Lung (tissue), 12 donors: ENCODE results near the gene STRIP2. TPM values are rescaled to one million over a fixed set of nuclear protein-coding genes. Genes with fewer than 3 reads are reported as not detected.
"Not testable (repeated sequence)": the region's sequence is repeated elsewhere in the genome, so short reads cannot be mapped to it uniquely, and the experiment has no call there.

Experiments used
- ATAC-seq: fragments of 200-7000 bp; cut with Tn5 transposase; one replicate; pipeline ENCODE4 v1.9.1; 2020; ENCODE audit warnings: moderate number of reproducible peaks; ENCODE audit not compliant: insufficient read depth, low FRiP score
- DNase-seq, 3 donors: peaks; one replicate each; pipeline ENCODE4 v3.0.0-alpha.2; 2013 to 2017
- H3K27ac ChIP-seq, 2 donors: one replicate each; pipeline ENCODE4 v1.5.1; 2013; ENCODE audit warnings: mild to moderate bottlenecking in 2 of 2, moderate library complexity in 2 of 2, control low read depth in 1 of 2, inconsistent platforms in 1 of 2, low read depth in 1 of 2, low read length in 1 of 2
- H3K27me3 ChIP-seq, 3 donors: one replicate each; pipeline ENCODE4 v1.5.1; 2013; ENCODE audit warnings: low read length in 2 of 3; ENCODE audit not compliant: control insufficient read depth in 3 of 3, insufficient read depth in 3 of 3
- H3K36me3 ChIP-seq, 4 donors: one replicate each; pipeline ENCODE4 v1.5.1; 2013; ENCODE audit warnings: low read length in 4 of 4, mild to moderate bottlenecking in 1 of 4, moderate library complexity in 1 of 4; ENCODE audit not compliant: control insufficient read depth in 4 of 4, insufficient read depth in 4 of 4
- H3K4me1 ChIP-seq, 5 donors: one replicate each; pipeline ENCODE4 v1.5.1; 2013; ENCODE audit warnings: low read length in 5 of 5, mild to moderate bottlenecking in 2 of 5, moderate library complexity in 1 of 5; ENCODE audit not compliant: control insufficient read depth in 5 of 5, insufficient read depth in 5 of 5
- H3K4me3 ChIP-seq: one replicate; pipeline ENCODE4 v1.5.1; 2013; ENCODE audit warnings: mild to moderate bottlenecking, control low read depth, moderate library complexity
- H3K9ac ChIP-seq, 2 donors: one replicate each; pipeline ENCODE4 v1.5.1; 2013; ENCODE audit warnings: low read length in 2 of 2, control low read depth in 1 of 2; ENCODE audit not compliant: insufficient read depth in 1 of 2
- H3K9me3 ChIP-seq, 4 donors: one replicate each; pipeline ENCODE4 v1.5.1; 2013; ENCODE audit warnings: low read length in 3 of 4, mild to moderate bottlenecking in 1 of 4, moderate library complexity in 1 of 4; ENCODE audit not compliant: control insufficient read depth in 4 of 4, insufficient read depth in 3 of 4
- WGBS, 2 donors: extraction: QIAGEN DNeasy Blood & Tissue Kit; methylation state at CpG; one replicate each; pipeline ENCODE4 v1.1.7; 2013; 5-methylcytosine and 5-hydroxymethylcytosine counted together
- polyA plus RNA-seq, 2 donors: library from polyadenylated mRNA; stranded (reverse); fragments of 200-250 nt; gene quantifications; one replicate each; pipeline ENCODE4 v1.2.1, GENCODE V29; 2013
- total RNA-seq, 2 donors: library from RNA; depleted of rRNA in 1 of 2; stranded (reverse); fragments of >200 nt in 1 of 2; gene quantifications; one replicate each; pipeline ENCODE4 v1.2.1, GENCODE V29; 2014 to 2021
- TF ChIP-seq, protein P1 (sequence below): IDR thresholded peaks from 2 replicates; pipeline ENCODE4 v1.5.1; 2012; ENCODE audit warnings: mild to moderate bottlenecking; ENCODE audit errors: control extremely low read depth, extremely low read depth
- donor health status: control.
- donor health status: control.
- donor health status: Bipolar disorder and iron deficiency.
- donor health status: healthy.
- donor health status: DM: yes; HTN: yes; CAD: no.

Gene STRIP2
- total and polyA plus RNA-seq, 4 donors = 1.1 to 2.1 (median 1.7) TPM

DNA sequence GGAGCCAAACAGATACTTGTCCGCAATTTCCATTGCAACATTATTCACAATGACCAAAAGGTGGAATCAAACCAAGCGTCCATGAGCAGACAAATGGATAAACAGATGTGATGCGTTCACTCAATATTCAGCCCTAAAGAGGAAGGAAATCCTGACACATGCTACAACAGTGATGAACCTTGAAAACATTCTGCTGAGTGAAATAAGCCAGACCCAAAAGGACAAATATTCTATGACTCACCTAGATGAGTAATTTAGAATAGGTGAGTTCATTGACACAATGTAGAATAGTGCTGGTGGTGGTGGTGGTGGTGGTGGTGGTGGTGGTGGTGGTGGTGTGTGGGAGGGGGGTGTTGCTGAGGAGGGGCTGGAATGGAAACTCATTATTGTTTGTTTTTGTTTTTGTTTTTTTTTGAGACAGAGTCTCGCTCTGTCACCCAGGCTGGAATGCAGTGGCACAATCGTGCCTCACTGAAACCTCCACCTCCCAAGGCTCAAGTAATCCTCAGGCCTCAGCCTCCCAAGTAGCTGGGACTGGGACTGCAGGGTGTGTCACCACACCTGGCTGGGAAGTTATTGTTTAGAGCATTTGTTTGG, 96.7 kb downstream of the STRIP2 start:
- 55 to 76% methylated on average over 5 of the region's 5 CpGs for WGBS, 2 donors
- Histone ChIP-seq H3K9ac (no peak overlapping the region), H3K4me1 (no peaks in the 10 kb centered on the region), H3K27ac (no peak overlapping the region), H3K27me3 (no peaks in the 10 kb centered on the region), H3K9me3 (no peaks in the 10 kb centered on the region), H3K36me3 (no peaks in the 10 kb centered on the region), H3K4me3 (no peak overlapping the region)
- TF ChIP-seq, protein P1, sequence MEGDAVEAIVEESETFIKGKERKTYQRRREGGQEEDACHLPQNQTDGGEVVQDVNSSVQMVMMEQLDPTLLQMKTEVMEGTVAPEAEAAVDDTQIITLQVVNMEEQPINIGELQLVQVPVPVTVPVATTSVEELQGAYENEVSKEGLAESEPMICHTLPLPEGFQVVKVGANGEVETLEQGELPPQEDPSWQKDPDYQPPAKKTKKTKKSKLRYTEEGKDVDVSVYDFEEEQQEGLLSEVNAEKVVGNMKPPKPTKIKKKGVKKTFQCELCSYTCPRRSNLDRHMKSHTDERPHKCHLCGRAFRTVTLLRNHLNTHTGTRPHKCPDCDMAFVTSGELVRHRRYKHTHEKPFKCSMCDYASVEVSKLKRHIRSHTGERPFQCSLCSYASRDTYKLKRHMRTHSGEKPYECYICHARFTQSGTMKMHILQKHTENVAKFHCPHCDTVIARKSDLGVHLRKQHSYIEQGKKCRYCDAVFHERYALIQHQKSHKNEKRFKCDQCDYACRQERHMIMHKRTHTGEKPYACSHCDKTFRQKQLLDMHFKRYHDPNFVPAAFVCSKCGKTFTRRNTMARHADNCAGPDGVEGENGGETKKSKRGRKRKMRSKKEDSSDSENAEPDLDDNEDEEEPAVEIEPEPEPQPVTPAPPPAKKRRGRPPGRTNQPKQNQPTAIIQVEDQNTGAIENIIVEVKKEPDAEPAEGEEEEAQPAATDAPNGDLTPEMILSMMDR = no peak
- no peak for ATAC-seq
- DNase-seq = no peak

DNA sequence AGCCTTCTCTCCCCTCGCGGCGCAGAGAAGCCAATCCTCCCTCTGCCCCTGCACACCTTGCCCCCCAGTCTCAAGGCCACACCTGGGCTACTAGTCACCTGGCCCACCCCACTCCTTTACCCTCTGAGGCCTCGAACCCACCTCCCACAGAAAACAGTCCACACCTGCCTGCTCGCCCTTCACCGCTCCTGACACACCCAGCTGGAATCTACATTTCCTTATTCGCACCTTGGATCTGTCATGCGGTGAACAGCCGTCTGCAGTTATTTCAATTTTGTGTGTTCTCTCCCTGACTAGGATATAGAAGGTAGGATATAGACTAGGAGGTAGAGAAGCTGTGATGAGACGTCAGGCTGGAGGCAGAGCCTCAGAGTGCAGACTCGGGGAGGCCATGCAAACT, 97.5 kb downstream of the STRIP2 start:
- Histone ChIP-seq H3K9me3 (no peaks in the 10 kb centered on the region), H3K27me3 (no peaks in the 10 kb centered on the region), H3K9ac (no peak overlapping the region), H3K27ac (no peak overlapping the region), H3K4me1 (no peaks in the 10 kb centered on the region), H3K4me3 (no peak overlapping the region), H3K36me3 (no peaks in the 10 kb centered on the region)
- DNase-seq (no peak), ATAC-seq (no peak)
- TF ChIP-seq, protein P1 = no peak
- 87 to 90% methylated on average over 11 of the region's 11 CpGs for WGBS, 2 donors

DNA sequence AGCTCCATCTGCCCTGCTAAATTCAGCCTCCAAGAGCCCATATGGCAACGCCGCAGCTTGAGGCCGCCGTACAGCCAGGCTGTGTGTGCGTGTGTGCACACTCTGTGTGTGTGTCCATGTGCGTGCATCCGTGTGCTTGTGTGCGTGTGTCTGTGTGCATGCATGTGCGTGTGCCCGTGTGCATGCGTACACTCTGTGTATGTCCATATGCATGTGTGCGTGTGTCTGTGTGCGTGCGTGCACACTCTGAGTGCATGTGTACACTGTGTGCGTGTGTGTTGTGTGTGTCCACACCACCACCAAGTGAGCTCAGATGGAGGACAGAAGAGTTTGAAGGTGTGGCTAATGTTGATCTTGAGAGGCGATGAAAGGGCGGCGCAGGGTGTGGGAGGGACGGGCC, 98.1 kb downstream of the STRIP2 start:
- 92% methylated on average over 19 of the region's 19 CpGs for WGBS, 2 donors
- Histone ChIP-seq H3K36me3 (no peaks in the 10 kb centered on the region), H3K4me3 (no peak overlapping the region), H3K9me3 (no peaks in the 10 kb centered on the region), H3K27ac (no peak overlapping the region), H3K27me3 (no peaks in the 10 kb centered on the region), H3K4me1 (no peaks in the 10 kb centered on the region), H3K9ac (no peak overlapping the region)
- TF ChIP-seq, protein P1 = no peak
- ATAC-seq (no peak), DNase-seq (no peak)

DNA sequence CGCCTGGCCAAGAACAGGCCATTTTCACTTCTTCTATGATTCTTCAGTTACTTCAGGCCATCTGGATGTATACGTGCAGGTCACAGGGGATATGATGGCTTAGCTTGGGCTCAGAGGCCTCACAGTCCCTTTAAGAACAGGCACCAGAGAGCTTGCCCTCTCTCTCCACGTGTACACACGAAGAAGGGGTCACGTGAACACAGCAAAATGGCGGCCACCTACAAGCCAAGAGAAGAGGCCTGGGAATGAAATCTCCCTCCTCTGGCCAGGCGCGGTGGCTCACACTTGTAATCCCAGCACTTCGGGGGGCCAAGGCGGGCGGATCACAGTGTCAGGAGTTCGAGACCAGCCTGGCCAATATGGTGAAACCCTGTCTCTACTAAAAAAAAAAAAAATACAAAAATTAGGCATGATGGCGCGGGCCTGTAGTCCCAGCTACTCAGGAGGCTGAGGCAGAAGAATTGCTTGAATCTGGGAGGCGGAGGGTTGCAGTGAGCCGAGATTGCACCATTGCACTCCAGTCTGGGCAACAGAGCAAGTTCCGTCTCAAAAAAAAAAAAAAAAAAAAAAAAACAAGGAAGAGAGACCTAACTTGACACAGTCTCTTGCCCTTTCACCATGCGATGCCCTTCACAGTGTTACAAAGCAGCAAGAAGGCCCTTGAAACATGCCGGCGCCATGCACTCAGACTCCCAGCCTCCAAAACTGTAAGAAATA, 100.5 kb downstream of the STRIP2 start:
- not testable (repeated sequence) for H3K27ac ChIP-seq, H3K9me3 ChIP-seq, ATAC-seq, DNase-seq, H3K4me3 ChIP-seq, H3K27me3 ChIP-seq, H3K4me1 ChIP-seq, H3K9ac ChIP-seq, H3K36me3 ChIP-seq
- WGBS, 2 donors = 88% methylated on average over 20 of the region's 20 CpGs
